Nephron progenitor cell (in vitro differentiated cells): ENCODE measurements around the gene GALNT5.

Experiments
- DNase-seq: peaks from one replicate; pipeline ENCODE4 v3.0.0; 2021
- H3K27ac Mint-ChIP-seq: 2 replicates; pipeline ENCODE4 v1.8.0; 2021; ENCODE audit warnings: mild to moderate bottlenecking, moderate library complexity, mixed read lengths
- H3K27me3 Mint-ChIP-seq: 2 replicates; pipeline ENCODE4 v1.8.0; 2021; ENCODE audit warnings: mild to moderate bottlenecking, low read depth, mixed read lengths; ENCODE audit not compliant: poor library complexity
- H3K36me3 Mint-ChIP-seq: 2 replicates; pipeline ENCODE4 v1.8.0; 2021; ENCODE audit warnings: low read depth, mixed read lengths
- H3K4me1 Mint-ChIP-seq: 2 replicates; pipeline ENCODE4 v1.8.0; 2021; ENCODE audit warnings: mixed read lengths
- H3K4me3 Mint-ChIP-seq: 2 replicates; pipeline ENCODE4 v1.8.0; 2021; ENCODE audit warnings: mild to moderate bottlenecking, moderate library complexity, mixed read lengths
- H3K9me3 Mint-ChIP-seq: 2 replicates; pipeline ENCODE4 v1.8.0; 2021; ENCODE audit warnings: mild to moderate bottlenecking, moderate library complexity, mixed read lengths
- TF ChIP-seq, protein P1 (sequence below): fragments of 200-600 bp; sonication (generic); IDR thresholded peaks from 2 replicates; pipeline ENCODE4 v1.5.0; 2021; ENCODE audit warnings: antibody characterized with exemption

Gene GALNT5

GRCh38 chr2:157296958-157297357, 39.5 kb downstream of the GALNT5 start:
- H3K27ac Mint-ChIP-seq, result no peak overlapping the region
- no peaks in the 10 kb centered on the region for H3K4me1 Mint-ChIP-seq
- no peaks in the 10 kb centered on the region for H3K9me3 Mint-ChIP-seq
- DNase-seq, result no peak
- no peaks in the 10 kb centered on the region for H3K36me3 Mint-ChIP-seq
- no peaks in the 10 kb centered on the region for H3K27me3 Mint-ChIP-seq
- H3K4me3 Mint-ChIP-seq, result no peak overlapping the region
- TF ChIP-seq, protein P1, sequence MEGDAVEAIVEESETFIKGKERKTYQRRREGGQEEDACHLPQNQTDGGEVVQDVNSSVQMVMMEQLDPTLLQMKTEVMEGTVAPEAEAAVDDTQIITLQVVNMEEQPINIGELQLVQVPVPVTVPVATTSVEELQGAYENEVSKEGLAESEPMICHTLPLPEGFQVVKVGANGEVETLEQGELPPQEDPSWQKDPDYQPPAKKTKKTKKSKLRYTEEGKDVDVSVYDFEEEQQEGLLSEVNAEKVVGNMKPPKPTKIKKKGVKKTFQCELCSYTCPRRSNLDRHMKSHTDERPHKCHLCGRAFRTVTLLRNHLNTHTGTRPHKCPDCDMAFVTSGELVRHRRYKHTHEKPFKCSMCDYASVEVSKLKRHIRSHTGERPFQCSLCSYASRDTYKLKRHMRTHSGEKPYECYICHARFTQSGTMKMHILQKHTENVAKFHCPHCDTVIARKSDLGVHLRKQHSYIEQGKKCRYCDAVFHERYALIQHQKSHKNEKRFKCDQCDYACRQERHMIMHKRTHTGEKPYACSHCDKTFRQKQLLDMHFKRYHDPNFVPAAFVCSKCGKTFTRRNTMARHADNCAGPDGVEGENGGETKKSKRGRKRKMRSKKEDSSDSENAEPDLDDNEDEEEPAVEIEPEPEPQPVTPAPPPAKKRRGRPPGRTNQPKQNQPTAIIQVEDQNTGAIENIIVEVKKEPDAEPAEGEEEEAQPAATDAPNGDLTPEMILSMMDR, result no peak

- Mint-ChIP-seq H3K36me3 (no peaks in the 10 kb centered on the region), H3K4me1 (no peaks in the 10 kb centered on the region)
Observed at GRCh38 chr2:157301307-157301706, 43.8 kb downstream of the GALNT5 start.

DNA sequence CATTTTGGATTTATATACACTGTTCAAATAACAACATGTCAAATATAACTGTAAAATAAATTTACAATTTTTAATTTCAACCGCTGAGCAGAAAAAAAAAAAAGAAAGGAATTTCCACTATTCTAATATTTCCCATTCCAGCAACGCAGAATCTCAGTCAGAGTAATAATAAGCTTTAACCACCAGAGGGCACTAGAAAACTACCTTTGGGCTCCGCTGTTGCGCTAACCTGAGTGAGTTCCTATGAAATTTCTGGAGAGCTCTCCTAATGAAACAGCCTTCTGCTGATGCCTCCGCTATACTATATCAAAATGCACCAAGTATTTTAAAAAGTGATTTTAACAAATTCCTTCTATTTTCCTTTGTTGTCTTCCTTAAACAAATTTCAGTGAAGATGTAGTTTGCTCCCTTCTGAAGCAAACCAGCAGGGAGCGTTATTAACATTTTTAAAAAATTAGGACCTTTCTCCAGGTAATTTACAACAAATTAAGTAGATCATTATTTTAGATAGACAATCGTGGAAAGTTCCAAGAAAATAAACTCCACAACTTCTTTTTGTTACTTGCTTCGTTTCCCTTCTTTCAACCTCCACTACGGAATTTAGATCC, 45.1 kb downstream of the GALNT5 start:
- peak; percentile 31 for DNase-seq
- TF ChIP-seq, protein P1, result peak; percentile 83
- Mint-ChIP-seq H3K4me3 (no peak overlapping the region), H3K4me1 (peaks cover 5% of the 10 kb centered on the region), H3K27ac (no peak overlapping the region), H3K36me3 (no peaks in the 10 kb centered on the region), H3K27me3 (no peaks in the 10 kb centered on the region), H3K9me3 (no peaks in the 10 kb centered on the region)

More at GRCh38 chr2:157301307-157301706, 43.8 kb downstream of the GALNT5 start:
- Mint-ChIP-seq H3K4me3 (no peak overlapping the region), H3K9me3 (no peaks in the 10 kb centered on the region), H3K27ac (no peak overlapping the region), H3K27me3 (no peaks in the 10 kb centered on the region)
- TF ChIP-seq, protein P1, result no peak
- no peak for DNase-seq

DNA sequence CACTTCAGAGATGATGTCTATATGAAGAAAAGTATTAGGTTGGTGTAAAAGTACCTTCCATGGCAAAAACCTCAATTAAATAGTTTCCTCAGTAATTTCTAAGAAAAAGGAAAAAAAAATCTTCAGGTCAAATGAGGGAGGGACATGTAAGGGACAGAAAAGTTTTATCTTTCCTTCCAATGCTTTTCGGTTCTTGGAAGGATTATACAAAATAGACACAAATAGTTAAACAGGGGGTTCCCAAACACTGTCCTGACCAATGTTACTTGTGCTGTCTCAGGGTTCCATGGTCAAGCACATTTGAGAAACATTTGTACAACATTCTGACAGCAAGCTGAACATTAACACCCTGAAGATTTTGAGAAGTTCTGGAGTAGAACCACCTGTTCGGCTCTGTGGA, 46.1 kb downstream of the GALNT5 start:
- H3K4me1 Mint-ChIP-seq, result peaks cover 5% of the 10 kb centered on the region
- no peaks in the 10 kb centered on the region for H3K27me3 Mint-ChIP-seq
- TF ChIP-seq, protein P1, result no peak
- H3K36me3 Mint-ChIP-seq, result no peaks in the 10 kb centered on the region
- no peak for DNase-seq
- no peak overlapping the region for H3K4me3 Mint-ChIP-seq
- no peaks in the 10 kb centered on the region for H3K9me3 Mint-ChIP-seq
- no peak overlapping the region for H3K27ac Mint-ChIP-seq

GRCh38 chr2:157304811-157305722, 47.6 kb downstream of the GALNT5 start:
- Mint-ChIP-seq H3K9me3 (no peaks in the 10 kb centered on the region), H3K4me3 (no peak overlapping the region), H3K27me3 (no peaks in the 10 kb centered on the region), H3K27ac (no peak overlapping the region), H3K4me1 (peaks cover 5% of the 10 kb centered on the region), H3K36me3 (no peaks in the 10 kb centered on the region)
- TF ChIP-seq, protein P1, result no peak
- no peak for DNase-seq
